HG02759 (cell line): ENCODE data around the gene THAP7.

ENCODE experiments used
- ATAC-seq: cut with Tn5 transposase; IDR thresholded peaks from one replicate; pipeline ENCODE4 v1.9.1; 2021; ENCODE audit warnings: mild to moderate bottlenecking, moderate library complexity; ENCODE audit not compliant: unreplicated experiment

THAP7 gene

DNA sequence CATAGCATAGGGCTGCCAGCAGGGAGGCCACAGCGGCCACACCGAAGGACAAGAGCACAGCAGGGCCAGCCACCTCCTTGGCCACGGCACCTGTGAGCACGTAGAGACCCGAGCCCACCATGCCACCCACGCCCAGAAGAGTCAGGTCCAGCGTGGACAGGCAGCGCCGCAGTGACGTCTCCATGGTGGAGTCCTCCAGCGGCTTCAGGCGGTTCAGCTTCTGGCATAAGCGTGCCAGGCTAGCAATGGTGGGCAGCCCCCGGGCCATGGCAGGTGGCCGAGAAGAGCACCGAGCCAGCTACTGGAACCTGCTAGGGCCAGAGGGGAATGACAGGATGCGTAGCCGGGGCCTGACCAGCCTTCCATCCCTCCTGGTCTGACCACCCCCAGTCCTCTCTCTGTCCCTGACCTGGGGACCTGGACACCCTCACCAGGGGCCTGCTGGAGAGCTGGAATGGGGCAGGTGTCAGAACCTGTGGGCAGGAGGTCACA, 29.7 kb upstream of the THAP7 start:
- no peak for ATAC-seq

DNA sequence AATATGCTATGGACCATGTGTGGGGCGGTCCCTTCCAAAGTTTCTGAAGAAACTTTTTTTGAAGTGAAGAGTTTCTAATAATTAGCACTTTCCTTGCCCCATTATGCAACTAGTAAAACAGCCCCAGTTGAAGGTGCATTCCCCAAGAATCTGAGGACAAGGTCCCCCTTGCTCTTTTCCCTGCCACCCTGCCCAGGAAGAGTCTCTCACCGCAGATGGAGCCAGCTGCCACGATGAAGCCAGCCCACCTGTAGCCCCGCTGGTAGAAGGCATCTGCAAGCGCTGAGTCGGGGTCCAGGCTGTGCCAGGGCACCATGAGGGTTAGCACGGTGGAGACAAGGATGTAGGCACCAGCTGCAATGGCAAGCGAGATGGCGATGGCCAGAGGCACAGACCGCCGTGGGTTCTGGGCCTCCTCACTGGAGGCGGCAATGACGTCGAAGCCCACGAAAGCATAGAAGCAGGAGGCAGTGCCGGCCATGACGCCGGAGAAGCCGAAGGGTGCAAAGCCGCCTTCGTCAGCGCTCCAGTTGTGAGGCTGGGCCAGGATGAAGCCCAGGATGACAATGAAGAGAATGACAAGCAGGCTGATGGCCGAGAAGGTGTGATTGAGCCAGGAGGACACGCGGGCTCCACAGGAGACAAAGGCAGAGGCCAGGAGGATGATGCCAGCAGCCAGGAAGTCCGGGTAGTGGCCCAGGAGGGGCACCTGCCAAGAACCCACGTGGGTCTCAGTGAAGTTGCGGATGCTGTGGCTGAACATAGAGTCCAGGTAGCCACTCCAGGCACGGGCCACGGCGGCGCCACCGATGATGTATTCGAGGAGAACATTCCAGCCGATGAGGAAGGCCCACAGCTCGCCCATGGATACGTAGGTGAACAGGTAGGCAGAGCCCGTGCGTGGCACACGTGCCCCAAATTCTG, 29.0 kb upstream of the THAP7 start:
- no peak for ATAC-seq

DNA sequence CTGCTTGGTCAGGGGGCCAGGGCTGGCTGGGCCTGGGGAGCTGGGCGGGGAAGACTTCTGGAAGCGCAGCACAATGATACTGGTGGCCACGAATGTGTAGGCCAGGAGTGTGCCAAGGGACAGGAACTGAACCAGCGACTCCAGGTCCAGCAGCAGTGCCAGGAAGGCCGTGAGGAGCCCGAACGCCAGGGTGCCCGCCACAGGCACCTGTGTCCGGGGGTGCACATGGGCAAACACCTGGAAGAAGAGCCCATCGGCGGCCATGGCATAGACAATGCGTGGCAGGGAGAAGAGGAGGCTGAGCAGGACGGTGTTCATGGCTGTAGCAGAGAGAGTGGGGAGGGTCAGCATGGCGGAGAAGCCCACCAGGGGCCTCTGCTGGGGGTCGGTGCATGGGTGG, 28.1 kb upstream of the THAP7 start:
- ATAC-seq = no peak

DNA sequence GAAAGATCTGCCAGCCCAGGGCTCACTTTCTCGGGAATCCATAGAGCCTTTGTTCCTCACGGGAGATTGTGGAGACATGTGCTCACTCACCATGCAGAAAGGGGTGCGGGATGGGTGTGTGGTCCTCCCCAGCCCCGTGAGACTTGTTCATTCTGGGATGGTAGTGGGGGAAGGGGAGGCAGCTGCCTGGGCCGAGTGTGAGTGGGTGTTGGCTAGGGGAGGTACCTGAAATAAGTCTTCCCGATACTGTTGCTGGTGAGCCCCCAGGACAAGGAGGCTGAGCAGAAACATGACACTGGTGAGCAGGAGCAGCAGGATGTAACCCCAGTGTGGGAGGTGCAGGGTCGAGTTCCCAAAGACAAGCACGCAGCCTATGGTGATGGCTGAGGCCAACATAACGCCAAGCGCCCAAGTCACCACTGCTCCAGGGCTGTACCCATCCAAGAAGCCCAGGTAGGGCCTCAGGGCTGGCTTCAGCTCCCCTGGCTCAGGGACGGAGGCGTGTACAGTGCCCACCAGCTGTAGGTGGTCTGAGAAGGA, 27.6 kb upstream of the THAP7 start:
- ATAC-seq = no peak

DNA sequence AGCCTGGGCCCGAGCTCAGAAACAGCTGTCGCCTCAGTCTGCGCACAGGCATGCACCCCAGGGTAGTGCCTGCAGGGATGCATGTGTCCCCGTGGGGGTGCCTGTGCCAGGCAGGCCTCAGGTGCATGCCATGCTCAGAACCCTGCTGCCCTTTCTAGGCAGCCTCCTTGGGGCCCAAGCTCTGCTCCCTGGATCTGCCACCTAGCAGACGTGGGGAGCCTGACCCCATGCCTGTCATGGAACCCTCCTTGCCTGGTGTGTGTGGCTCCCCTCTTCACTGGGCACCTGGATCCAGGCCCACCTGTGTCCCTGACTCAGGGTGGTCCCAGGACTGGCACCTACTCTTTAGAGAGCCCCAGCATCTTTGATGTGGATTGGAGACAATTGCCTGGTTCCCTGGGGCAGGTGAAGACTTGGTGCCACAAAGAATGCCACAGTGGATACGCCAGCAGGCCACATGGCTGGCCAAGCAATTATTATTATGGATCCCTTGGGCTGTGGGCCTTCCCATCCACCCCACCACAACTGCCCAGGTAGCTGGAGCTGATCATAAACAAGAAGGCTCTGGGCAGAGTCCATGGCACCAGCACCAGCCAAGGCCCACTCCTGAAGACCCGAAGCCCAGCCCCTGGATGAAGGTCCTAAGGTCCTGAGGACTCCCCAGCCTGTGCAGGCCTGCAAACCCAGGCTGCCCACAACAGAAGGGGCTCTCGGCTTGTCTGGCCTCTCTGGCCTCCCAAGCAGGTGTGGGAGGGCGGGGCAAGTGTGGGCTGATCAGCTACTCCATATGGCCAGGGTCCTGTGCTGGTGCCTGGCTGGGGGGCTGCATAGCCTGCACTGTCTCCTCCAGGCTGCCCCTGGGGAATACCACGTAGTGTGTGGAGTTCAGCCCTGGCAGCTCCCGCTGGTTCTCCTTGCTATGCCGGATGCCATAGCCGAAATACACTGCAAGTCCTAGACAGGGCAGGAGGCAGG, 26.6 kb upstream of the THAP7 start:
- no peak for ATAC-seq

DNA sequence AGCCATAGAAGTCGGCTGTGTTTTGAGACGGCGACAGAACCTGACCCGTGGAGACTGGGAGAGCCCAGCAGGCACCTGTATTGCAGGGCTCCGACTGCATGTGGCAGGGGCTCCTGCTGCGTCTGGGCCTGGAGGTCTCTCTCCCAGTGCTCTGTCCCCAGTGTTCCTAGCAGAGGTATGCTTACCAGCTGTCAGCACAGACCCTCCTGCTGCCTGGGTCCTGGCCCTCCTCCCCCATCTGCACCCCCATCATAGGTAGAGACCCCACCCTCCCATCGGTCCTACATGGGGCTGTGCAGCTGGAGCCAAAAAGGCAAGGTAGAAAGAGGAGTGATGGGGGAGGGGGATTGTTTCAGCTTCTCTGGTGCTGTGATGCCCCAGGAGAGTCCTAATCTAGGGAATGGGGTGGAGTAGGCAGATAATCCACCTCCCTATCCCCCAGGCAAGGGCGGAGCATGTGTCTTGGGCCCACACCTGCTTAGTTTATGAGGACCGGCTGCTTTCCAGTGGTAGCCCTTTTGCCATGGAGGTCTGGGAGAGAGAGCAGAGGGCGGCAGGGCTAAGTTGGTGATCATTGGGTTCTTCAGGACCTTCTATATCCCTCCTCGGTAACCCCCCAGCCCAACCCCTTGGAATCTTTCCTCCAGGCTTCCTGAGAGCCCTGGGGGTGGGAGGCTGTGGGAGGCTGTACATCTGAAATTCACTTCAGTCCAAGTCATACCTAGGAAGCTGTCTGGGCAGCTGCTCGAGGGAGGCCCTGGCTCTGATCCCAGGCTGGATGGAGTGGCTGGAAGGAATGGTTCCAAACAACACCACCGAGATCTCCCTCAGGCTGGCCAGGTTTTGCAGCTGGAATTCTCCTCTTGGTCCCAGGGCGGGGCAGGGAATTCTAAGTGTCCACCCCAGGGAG, 25.1 kb upstream of the THAP7 start:
- no peak for ATAC-seq

DNA sequence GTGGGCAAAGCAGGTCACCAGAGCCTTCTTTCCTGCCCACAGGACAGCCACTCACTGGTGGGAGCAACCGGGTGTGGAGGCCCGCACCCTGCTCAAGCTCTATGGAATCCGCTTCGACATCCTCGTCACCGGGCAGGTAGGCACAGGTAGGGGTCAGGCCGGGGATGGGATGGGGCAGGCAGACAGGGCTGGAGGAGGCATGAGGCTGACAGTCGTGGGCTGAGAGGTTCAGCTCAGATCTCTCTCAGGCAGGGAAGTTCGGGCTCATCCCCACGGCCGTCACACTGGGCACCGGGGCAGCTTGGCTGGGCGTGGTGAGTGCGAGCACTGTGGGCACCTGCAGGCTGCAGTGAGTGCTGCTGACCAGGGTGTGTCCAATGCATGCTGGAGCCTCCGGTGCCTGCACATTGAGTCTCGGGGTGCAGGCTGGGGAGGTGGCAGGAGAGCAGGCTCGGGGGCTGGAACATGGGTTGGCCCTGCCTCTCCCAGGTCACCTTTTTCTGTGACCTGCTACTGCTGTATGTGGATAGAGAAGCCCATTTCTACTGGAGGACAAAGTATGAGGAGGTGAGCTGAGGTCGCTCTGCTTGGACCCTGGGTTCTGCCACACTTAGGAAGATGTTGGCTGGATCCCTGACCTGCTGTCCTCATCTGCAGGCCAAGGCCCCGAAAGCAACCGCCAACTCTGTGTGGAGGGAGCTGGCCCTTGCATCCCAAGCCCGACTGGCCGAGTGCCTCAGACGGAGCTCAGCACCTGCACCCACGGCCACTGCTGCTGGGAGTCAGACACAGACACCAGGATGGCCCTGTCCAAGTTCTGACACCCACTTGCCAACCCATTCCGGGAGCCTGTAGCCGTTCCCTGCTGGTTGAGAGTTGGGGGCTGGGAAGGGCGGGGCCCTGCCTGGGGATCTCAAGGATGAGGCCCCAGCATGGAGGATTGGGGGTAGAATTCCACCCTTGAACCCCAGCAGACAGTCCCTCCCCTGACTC, 24.1 kb upstream of the THAP7 start:
- ATAC-seq = no peak

DNA sequence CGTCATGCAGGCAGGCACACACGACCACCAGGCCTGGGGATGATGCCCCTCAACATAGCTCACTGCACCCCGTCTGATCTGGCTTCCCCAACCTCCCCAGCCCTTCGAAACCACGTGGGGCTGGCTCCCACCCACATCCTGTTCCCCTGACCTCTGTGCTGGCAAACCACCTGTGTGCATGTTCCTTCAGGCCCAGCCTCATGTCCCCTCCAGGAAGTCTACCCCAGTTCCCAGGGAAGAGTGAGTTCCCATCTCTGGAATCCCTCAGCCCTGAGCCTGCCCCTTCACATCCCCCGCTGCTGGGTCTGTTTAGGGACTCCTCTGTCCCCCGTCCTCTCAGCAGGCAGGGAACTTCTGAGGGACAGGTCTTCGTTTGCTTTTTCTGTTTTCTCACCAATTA, 23.3 kb upstream of the THAP7 start:
- no peak for ATAC-seq

DNA sequence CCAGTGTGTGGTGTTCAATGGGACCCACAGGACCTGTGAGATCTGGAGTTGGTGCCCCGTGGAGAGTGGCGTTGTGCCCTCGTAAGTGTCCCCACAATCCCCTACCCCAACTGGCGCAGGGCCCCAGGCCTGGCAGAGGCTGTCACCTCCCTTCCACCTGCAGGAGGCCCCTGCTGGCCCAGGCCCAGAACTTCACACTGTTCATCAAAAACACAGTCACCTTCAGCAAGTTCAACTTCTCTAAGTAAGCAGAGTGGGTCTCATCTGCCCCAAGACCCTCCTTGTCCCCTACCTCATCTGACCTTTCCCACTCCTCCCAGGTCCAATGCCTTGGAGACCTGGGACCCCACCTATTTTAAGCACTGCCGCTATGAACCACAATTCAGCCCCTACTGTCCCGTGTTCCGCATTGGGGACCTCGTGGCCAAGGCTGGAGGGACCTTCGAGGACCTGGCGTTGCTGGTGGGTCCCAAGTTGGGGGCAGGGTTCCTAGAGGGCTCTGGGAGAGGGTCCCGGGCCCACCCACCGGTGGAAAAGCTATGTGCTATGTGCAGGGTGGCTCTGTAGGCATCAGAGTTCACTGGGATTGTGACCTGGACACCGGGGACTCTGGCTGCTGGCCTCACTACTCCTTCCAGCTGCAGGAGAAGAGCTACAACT, 21.2 kb upstream of the THAP7 start:
- no peak for ATAC-seq

DNA sequence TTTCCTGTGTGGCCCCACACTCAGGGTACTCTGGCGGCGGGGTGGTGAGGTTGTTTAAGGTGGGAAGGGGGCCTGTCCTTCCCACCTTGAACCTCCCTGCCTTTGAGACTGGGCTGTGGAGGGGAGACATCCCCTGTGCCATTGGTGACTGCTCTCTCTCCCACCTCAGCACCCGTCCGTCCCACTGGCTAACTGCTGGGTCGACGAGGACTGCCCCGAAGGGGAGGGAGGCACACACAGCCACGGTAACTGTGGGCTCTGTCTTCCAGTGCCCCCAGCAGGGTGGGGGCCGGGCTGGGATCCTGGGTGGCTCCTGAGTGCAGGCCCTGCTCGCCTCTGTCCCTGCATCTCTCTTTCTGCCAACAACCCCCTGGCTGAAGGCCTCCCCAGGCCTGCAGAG, 20.6 kb upstream of the THAP7 start:
- no peak for ATAC-seq

DNA sequence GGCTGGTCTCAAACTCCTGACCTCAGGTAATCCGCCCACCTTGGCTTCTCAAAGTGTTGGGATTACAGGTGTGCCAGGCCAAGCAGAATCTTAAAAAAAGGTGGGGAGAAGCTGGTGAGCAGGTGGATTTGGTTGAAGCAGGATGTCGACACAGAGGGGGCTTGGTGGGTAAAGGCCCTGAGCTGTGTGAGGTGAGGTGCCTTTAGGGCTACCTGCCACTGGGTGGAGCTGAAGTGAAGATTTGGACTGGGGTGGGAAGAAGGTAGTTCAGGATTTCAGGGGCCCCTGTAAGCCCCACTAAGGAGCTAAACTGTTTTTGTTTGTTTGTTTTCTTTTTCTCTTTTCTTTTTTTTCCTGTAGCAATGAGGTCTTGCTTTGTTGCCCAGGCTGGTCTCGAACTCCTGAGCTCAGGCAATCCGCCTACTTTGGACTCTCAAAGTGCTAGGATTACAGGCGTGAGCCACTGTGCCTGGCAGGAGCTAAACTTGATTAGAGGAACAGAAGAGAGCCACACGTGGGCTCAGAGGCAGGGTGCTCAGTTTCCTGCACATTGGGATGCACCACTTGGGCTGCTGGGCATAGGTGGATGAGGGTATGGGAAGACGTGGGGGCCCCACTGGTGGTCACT, 19.0 kb upstream of the THAP7 start:
- ATAC-seq = no peak

DNA sequence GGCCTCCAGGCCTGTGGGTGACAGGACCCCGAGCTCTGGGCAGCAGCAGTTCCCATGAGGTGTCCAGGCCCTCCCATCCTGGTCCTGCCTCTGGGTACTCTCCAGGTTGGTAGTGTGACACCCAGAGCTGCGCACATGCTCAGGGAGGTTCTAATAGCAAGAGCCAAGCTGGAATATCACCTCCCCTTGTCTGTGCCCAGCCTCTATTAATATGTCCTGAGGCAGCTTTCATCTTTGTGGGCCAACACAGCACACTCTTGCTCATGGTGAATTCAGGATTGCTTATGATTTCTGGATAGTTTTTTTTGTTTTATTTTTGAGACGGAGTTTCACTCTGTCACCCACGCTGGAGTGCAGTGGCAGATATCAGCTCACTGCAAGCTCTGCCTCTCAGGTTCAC, 16.4 kb upstream of the THAP7 start:
- no peak for ATAC-seq

DNA sequence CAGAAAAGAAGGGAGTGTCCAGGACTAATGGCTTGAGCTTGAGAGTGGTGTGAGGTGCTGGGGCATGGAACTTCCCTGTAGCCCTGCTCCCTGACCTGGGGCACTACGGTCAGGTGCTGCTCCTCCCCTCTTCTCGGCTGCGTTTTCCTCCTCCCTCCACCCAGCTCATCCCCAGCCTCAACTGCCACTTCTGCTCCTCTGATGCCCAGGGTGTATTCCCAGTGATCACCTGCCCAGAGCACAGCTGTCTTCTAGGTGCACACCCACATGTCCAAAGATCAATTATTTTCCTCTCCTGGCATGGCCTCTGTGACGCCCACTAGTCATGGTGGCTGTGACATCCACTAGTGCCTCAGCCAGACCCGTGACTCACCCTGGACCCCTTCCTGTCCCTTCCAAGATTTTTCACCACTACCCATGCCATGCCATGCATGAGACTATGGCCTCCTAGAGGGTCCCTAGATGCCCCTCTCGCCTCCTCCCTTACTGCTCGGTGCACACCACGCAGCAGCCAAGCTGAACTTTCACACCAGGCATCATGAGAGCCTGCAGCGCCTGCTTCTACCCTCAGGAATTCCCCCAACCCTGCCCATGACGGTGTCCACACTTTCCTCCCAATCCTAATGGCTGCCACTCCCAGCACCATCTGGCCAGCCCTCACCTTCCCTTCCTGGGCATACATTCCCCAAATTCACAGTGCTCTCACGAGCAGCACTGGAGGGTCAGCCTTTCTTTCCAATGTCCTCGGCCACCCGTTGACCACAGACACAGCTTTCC, 14.9 kb upstream of the THAP7 start:
- ATAC-seq = no peak

DNA sequence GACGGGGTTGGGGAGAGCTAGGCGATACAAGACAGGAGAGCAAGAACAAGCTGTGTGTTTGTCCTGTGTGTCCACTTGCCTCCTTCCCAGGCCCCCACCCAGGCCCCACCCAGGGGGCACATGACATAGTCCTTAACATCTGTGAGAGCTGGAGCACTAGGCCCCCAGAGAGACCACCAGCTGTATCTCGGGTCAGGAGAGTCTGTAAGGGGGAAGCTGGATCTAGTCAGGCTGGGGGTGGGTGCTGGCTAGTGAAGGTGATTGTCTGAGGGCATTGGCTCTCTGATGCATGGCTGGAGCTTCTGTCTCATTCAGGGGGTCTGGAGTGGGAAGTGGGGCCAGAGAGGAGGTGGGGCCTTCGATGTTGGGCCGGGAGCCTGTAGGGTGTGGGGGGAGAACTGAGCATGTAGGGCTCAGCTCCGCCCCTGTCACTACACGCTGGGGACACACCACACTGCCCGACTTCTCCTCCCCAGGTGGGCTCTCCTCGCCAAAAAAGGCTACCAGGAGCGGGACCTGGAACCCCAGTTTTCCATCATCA, 13.6 kb upstream of the THAP7 start:
- no peak for ATAC-seq

DNA sequence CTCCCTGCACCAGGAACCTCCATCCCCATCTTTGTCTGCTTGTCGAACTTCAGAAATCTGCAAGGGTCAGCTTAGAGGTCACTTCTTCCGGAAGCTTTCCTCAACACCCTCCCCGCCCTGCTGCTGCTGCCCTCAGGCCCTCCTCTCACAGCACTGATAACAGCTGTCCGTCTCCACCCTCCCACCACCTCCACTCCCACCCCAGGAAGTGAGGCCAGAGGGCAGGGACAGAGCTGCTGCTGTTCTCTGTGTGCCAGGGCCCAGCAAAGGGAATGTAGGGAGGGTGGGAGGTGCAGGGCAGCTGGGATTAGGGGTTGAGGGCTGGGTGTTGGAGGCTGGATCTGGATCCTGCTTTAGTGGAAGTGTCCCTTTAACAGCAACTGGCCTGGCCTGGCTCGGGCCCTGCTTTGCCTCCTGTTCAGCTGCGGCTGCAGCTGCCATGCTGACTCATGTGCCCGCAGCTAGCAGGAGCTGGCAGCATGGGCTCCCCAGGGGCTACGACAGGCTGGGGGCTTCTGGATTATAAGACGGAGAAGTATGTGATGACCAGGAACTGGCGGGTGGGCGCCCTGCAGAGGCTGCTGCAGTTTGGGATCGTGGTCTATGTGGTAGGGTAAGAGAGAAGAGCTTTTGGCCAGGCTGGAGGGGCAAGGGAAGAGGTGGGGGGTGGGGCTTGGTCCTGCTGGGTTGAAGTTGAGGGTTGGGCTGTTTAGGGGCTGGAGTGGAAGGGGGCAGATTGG, 13.0 kb upstream of the THAP7 start, which contains the start of gene P2RX6:
Gene P2RX6, plus strand, starts transcription at position 440 of the 740 bp plus-strand sequence. Its CDS starts 10 bp downstream, at position 450.
- no peak for ATAC-seq

DNA sequence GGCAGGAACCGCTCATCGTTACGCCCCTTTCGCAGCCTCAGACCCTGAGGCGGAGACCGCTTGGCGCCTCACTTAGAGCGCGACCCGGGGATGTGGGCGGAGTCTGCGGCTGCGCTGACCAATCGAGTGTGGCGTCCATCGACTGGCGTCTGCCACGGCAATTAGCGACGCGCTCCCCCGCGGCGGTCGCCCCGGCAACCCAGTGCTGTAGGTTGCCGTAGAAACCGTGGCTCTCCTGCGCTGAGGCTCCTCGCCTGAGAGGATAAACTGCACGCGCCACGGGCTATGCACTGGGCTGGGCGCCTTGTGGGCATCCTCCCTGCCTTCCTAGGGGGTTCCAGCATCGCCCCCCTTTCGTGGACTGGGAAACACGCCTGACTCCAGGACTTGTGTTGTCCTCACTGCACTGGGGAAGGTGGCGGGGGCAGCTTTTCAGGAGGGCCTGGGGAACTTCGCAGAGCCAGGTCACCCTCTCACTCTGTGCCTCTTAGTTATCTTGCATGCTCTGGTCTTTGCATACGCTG, 12.3 kb upstream of the THAP7 start:
- peak; percentile 87 for ATAC-seq
